Kidney tubule cell (primary cell): ENCODE data around the gene VPS26A.
A peak's percentile ranks its signal among the peaks of the same experiment; 100 is the strongest.
"Not testable (repeated sequence)": the region's sequence is repeated elsewhere in the genome, so short reads cannot be mapped to it uniquely, and the experiment has no call there.

Source experiments
- DNase-seq: peaks from one replicate; pipeline ENCODE4 v3.0.0-alpha.2; 2018; ENCODE audit warnings: low spot score

Gene VPS26A

DNA sequence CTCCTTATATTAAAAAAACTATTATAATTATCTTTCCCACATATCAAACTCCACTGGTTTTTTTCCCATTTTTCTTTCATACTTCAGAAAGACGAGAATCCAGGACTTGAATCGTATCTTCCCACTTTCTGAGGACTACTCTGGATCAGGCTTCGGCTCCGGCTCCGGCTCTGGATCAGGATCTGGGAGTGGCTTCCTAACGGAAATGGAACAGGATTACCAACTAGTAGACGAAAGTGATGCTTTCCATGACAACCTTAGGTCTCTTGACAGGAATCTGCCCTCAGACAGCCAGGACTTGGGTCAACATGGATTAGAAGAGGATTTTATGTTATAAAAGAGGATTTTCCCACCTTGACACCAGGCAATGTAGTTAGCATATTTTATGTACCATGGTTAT is 20.2 kb upstream of the VPS26A start:
- DNase-seq: no peak

DNA sequence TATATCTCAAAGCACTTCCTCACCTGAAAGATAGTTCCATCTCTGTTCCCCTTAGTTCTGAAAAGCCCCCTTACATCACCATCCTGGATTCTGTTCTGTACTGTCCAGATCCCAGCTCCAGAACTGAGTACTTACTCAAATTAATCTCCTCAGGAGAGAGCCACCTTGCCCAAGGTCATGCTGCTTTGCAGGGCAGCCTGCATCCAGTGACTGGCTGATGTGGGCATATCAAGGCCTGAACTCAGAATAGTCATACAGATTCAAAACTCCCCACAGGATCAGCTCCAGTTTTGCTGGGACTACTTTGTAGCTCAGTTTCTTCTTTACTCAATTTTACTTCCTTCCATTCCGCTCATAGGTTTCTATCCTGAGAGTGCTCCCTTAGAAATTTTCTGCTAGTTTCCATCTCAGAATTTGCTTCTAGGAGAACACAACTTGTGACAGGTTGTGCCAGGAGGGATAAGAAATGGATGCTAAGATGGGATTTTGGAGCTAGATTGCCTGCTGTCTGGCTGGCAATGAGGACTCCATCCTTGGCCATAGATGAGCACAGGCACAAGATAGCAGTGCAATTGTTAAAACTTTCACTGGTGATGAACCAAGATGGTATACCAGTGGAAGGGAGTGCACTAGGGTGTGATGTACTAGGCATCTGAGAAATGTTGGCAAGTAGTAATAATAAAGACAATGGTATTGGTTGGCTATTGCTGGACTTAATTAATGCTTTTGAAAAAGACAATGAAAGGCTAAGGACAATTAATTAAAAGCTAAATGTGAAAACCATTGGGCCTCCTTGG is 18.8 kb upstream of the VPS26A start:
- no peak for DNase-seq

DNA sequence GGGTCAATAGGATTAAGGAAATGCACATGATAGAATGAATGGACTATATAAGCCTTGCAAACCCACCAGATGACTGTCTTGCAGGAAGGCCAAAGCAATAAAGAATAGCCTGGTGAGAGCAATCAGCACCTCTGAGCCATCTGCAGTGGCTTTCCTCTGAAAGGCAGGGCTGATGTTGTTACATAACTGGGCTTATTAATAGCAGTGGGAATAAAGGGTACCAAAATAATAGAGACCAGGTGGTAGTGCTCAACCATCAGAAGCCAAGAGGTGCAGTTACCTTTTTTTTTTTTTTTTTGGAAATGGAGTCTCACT is 16.8 kb upstream of the VPS26A start:
- DNase-seq: no peak

DNA sequence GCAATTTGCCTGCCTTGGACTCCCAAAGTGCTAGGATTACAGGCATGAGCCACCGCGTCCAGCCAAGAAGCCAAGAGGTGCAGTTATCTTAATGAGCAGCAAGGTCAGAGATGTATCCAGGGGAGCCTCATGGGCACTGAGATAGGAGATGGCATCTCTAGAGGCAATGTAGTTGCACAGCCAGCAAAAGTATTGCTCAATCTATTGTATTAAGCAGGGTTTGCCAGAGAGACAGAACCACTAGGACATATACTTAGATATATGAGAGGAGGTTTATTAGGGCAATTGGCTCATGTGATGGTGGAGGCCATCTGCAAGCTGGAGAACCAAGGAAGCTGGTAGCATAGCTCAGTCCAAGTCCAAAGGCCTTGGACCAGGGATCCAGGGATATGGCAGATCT is 16.3 kb upstream of the VPS26A start:
- DNase-seq: no peak

DNA sequence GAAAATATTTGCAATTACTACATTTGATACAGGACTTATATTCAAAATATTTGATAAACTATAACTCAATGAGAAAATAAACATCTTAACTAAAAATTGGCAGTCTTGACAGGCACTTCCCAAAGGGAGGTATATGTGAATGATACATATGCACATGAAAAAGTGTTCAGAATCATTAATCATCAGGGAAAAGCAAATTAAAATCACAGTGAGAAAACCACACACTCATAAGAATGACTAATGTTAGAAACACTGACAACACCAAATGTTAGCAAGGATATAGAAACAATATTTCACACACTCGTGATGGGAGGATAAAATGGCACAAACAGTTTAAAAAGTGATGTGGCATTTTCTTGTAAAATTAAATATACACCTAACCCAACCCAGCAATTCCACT is 4.1 kb upstream of the VPS26A start:
- peak; percentile 23 for DNase-seq

- peak; percentile 70 for DNase-seq
These were observed 652 bp upstream of the VPS26A start for GRCh38 chr10:69123306-69123746.

GRCh38 chr10:69124563-69125268 is 738 bp downstream of the VPS26A start:
- DNase-seq: peak; percentile 78

DNA sequence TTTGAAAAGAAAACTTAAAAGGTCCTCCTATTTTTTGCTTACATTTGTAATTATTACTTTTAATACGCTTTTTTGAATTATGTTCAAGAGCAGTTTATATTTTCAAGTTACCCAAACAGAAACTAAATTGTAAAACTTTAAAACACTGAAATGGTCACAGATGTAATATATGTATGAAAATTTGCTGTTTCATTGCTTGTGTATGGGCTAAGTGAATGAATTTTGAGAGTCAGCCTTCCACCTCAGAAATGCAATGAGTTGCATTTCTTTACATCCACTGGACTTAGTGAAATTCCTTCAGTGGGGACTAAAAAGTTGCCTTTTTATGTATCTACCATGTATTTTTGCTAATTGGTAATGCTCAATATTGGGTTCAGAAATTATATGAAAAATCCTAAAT is 1.6 kb downstream of the VPS26A start:
- DNase-seq: no peak

DNA sequence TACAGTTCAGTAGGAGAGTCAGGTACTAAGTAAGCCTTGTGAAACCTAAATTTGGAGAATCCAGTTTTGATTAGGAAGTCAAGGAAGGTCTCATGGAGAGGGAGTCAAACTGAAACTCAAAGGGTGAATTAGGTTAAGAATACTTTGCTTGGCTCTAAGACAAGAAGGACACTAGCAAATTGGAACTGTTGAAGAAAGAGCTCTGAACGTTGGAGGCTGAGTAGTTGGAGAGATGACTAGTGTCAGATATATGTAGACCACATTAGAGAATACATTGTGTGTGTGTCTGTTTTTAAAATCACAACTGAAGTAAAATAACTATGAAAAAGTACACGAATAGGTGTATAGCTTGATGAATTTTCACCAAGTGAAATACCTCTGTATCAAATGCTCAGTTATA is 6.3 kb downstream of the VPS26A start:
- peak; percentile 16 for DNase-seq

GRCh38 chr10:69139961-69140360 is 16.0 kb downstream of the VPS26A start:
- DNase-seq: no peak

- no peak for DNase-seq
These were observed 17.3 kb downstream of the VPS26A start for GRCh38 chr10:69141304-69141703.

DNA sequence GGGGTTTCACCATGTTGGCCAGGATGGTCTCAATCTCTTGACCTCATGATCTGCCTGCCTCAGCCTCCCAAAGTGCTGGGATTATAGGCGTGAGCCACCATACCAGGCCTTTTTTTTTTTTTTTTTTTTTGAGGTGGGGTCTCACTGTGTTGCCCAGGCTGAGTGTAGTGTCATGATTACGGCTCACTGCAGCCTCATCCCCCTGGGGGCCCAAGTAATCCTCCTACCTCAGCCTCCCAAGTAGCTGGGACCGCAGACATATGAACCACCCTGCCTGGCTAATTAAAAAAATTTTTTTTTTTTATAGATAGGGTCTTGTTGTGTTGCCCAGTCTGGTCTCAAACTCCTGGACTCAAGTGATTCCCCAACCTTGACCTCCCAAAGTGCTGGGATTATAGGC is 18.1 kb downstream of the VPS26A start:
- not testable (repeated sequence) for DNase-seq

GRCh38 chr10:69142983-69143382 is 19.0 kb downstream of the VPS26A start:
- DNase-seq: no peak

- no peak for DNase-seq
These were observed 21.4 kb downstream of the VPS26A start for GRCh38 chr10:69145329-69145728.

DNA sequence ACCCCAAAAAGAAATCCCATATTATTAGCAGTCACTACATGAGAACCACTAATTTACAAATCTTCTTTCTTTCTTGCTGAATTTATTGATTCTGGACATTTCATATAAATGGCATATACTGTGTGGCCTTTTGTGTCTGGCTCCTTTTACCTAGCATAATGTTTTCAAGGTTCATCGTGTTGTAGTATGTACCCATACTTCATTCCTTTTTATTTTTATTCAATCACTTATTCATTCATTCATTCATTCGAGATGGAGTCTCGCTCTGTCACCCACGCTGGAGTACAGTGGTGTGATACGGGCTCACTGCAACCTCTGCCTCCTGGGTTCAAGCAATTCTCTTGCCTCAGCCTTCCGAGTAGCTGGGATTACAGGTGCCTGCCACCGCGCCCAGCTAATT is 21.9 kb downstream of the VPS26A start:
- no peak for DNase-seq

DNA sequence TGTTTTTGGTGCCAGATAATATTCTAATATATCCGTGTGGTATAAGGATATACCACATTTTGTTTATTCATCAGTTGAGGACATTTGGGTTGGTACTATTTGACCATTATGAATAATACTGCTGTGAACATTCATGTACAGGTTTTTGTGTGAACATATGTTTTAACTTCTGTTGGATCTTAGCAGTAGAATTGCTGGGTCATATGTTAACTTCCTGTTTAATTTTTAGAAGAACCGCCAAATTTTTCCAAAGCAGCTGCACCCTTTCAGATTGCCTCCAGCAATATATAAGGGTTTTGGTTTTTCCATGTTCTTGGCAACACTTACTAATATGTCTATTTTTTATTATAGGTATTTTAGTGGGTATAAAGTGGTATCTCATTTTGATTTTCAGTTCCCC is 22.8 kb downstream of the VPS26A start:
- no peak for DNase-seq

DNA sequence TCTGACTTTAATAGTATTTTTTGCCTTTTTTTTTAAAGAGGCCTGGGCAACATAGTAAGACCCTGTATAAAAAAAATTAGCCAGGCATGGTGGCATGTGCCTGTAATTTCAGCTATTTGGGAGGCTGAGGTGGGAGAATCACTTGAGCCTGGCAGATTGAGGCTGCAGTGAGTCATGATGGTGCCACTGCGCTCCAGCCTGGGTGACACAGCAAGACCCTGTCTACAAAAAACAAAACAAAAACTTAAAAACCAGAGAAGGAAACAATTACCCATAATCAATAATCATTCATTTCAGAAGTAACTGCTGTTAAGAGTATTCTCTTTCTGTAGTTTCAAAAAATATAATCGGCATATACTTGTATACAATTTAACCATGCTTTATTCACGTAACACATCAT is 28.0 kb downstream of the VPS26A start:
- DNase-seq: no peak

GRCh38 chr10:69153227-69153626 is 29.2 kb downstream of the VPS26A start:
- no peak for DNase-seq

GRCh38 chr10:69160809-69161241 is 36.8 kb downstream of the VPS26A start:
- peak; percentile 54 for DNase-seq

GRCh38 chr10:69168493-69168892 is 44.5 kb downstream of the VPS26A start:
- no peak for DNase-seq

DNA sequence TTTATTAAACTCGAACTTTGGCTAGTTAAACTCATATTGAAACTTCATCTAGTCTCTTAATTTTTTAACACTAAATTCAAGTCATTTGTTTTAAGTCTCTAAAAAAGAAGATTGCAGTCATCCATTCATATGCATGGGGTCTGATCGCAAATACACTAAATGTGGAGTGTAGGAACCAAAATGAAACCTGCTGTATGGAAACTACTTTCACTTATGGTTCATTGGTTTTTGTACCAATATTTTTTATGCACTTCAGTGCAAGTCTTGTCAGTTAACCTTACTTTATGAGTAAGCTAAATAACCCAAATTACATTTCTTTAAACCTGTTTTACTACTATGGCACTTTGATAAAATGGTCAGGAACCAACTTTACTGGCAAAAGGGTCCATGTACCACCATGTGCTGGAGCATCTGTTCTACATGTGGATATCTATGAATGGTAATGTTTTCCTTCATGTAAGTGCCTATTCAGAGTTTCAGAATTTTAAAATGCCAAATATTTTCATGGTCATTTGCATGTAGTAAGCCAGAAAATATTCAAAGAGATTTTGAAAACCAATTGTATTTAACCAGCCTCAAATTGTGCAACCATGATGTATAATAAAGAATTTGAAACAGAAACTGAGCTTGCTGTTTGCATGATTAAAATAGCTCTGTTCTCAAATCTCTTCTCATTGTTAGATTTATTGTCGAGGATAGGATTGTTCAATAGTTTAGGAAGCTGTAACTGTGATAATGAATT is 48.4 kb downstream of the VPS26A start:
- no peak for DNase-seq

DNA sequence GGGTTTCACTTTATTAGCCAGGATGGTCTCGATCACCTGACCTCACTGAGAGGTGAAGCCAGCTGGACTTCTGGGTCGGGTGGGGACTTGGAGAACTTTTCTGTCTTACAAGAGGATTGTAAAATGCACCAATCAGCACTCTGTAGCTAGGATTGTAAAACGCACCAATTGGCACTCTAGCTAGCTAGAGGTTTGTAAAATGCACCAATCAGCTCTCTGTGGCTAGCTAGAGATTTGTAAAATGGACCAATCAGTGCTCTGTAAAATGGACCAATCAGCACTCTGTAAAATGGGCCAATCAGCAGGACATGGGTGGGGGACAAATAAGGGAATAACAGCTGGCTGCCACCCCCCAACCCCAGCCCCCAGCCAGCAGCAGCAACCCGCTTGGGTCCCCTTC is 51.3 kb downstream of the VPS26A start:
- not testable (repeated sequence) for DNase-seq

DNA sequence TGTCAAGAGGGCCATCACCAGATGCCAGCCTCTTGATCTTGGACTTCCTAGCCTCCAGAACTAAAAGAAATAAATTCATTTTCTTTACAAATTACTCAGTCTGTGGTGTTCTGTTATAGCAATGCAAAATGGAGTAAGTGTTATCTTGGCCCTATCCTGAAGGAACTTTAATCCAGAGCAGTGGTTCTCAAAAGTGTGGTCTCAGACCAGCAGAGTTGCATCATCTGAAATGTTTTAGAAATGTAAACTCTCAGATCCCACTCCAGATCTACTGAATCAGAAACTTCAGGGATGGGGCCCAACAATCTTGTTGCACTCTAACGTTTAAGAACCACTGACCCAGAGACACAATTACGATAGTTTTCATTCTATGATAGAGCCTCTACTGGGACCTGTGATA is 52.8 kb downstream of the VPS26A start:
- no peak for DNase-seq
